Right ventricle myocardium superior (tissue), 1 donor: ENCODE data around the gene DAB1. TPM values are rescaled to one million over a fixed set of nuclear protein-coding genes. Genes with fewer than 3 reads are reported as not detected.
A peak's percentile ranks its signal among the peaks of the same experiment; 100 is the strongest.
"Not testable (repeated sequence)": the region's sequence is repeated elsewhere in the genome, so short reads cannot be mapped to it uniquely, and the experiment has no call there.

Experiments used
- ATAC-seq: fragments of 200-7000 bp; cut with Tn5 transposase; one replicate; pipeline ENCODE4 v1.9.1; 2020; ENCODE audit warnings: mild to moderate bottlenecking; ENCODE audit not compliant: poor library complexity
- DNase-seq: peaks from one replicate; pipeline ENCODE4 v3.0.0-alpha.2; 2020
- intact Hi-C: fragments of 100-400 bp; cut with DNase I; formaldehyde crosslinking; loops from one replicate; pipeline ENCODE4 v1.11.2; 2022
- total RNA-seq: library from RNA; stranded (reverse); fragmentation: NEBNext Ultra II Directional; extraction: Animal tissue kit (Norgen Biotek cat#: 25700); gene quantifications from one replicate; pipeline ENCODE4 v1.2.1, GENCODE V29; 2021
- donor health status: DM: no; HTN: yes; CAD: no; lungs with severe emphysema.

The DAB1 gene
- total RNA-seq, 1 donor from 2014 or later, result 3.8 TPM

DNA sequence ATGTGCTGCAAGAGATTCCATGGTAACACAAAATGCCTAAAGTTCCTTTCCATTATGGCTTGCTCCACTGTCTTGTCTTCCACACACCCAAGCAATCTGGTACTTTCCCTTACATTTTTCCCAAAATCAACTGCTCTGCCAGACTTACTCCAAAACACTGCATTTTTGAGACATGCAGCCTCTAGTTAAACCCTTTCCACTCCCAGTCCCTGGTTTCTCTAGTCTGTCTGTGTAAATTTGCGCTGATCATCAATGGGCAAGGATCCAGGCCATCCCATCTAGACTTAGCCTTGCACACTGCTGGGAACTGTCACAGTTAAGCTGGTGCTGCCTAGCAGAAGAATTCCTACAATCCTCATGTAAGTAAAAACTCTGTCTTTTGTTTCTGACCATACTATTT lies 47.8 kb downstream of the DAB1 start:
- intact Hi-C loops, result no loop called here
- DNase-seq (no peak), ATAC-seq (no peak)

DNA sequence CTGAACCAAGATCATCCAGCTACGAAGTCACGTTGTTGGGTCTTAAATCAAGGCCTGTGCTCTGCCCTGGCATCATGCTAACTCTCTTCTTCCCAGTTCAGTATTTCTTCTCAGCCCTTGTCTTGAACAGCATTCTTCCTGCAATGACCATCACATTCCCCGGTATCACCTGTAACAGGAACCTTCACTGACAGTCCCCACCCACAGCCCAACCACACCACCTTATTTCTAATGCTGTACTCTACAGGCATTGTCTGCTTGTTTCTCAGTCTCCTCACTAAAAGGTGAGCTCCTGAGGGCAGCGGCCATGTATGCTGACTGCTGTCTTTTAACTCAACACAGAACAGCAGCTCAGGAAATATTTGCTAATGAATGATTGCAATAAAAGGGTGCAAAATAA lies 54.0 kb downstream of the DAB1 start:
- ATAC-seq, result no peak
- DNase-seq, result no peak
- intact Hi-C loops, result no loop called here

DNA sequence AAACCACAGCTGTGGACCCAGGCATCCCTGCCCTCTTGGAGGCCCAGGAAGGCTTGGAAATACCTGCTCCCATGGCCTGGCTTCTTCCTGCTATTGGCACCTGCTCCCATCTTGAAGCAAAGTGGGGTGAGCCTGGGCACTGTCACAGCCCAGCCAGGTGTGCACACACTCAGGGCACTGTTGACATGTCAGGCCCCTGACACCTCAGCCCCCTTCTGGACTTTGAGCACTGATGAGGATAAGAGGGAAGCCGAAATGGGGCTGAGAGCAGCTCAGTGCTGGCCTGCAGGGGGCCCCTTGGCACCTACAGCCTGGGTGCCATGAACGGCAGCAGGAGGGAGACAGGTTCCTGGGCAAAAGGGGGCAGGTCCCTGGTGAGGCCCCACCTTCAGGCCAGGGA lies 55.9 kb downstream of the DAB1 start:
- ATAC-seq, result no peak
- DNase-seq, result no peak
- intact Hi-C loops, result no loop called here

DNA sequence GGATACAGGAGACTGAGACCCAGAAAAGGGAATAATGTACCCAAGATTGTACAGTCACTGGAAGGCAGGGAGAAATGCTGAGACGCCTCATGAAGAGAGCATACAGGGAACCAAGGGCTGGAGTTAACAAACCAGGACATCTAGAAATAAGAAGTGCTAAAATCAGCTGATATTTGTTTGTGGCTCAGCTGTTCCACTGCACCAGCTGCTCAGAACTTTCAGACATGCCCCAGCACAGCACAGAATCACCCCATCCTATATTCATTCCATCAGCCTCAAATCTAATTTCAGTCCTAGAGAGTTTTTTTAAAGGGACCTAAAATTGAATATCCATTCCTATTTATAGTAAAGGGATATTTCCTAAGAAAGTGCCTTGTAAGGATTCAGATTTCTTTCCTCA lies 60.2 kb downstream of the DAB1 start:
- intact Hi-C loops, result no loop called here

DNA sequence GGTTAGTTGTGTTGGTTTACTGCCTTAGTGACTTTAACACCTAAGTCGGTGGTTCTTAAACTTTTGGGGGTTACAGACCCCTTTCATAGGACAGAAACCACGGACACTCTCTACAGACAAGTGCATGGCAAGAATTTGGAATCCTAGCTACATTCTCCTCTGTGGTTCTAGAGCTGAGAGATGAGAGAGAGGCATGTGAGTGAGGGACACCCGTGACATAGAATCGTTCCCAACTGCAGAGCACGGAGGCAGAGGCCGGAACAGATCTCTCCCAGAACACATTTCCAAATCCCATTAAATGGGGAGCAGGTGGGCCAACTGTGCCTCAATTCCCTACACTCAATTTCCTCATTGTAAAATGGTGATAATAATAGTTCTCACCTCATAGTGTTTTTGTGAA lies 60.7 kb downstream of the DAB1 start:
- DNase-seq, result no peak
- peak; percentile 49 for ATAC-seq
- intact Hi-C loops, result no loop called here

More for the DNA sequence above, 60.2 kb downstream of the DAB1 start:
- ATAC-seq (no peak), DNase-seq (no peak)

DNA sequence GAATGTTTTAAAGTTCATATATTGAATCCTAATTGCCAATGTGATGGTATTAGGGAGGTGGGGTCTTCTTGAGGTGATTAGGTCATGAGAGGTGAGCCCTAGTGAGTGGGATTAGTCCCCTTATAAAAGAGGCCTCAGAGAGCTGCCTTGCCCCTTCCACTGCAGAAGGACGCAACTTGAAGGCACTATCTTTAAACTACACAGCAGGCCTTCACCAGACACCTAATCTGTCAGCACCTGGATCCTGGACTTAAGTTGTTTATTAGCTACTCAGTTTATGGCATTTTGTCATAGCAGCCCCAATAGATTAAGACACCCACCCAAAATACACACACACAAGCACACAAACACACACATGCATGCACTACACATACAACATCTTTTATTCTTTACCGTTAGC lies 61.4 kb downstream of the DAB1 start:
- intact Hi-C loops, result no loop called here
- no peak for DNase-seq
- ATAC-seq, result peak; percentile 91

DNA sequence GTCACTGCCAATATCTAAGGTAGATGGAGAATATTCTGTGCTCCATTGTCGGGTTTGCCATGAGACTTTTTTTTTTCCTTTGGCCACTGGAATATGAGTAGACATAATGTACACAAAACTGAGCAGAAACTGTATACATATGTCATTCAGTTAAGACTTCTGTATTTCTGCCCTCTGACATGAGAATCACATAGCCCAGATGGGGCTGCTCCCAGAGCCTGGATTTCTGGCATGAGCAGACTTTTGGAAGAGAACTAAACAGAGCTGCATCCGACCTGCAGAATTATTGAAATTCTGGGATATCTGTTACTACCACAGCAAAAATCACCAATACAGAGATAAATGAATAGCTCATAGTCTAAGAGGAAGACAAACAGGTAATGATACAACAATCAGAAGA lies 62.3 kb downstream of the DAB1 start:
- DNase-seq (no peak), ATAC-seq (peak; percentile 26)
- intact Hi-C loops, result no loop called here

DNA sequence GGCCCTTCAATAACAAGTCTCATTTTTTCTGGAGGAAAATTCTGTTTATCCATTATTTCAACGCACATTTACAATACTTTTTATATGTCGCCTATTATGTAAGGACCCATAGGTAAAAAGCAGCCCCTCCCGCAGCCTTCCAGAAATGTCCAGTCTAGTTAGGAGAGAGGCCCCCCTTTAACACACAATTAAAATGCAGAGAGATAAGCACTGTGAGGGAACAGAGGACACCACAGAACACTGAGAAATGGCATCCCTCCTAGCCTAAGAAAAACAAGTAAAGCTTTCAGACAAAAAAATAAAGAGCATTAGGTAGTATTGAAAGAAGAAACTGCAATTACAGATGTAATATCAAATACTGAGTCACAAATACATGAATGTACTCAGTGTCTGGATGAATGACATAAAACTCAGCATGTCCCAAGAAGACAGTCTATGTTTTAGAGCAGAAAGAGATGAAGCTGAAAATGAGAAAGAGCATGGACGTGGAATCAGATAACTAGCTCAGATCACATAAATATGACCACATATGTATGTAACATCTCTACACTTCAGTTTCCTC lies 62.9 kb downstream of the DAB1 start:
- no peak for ATAC-seq
- intact Hi-C loops, result no loop called here
- no peak for DNase-seq

DNA sequence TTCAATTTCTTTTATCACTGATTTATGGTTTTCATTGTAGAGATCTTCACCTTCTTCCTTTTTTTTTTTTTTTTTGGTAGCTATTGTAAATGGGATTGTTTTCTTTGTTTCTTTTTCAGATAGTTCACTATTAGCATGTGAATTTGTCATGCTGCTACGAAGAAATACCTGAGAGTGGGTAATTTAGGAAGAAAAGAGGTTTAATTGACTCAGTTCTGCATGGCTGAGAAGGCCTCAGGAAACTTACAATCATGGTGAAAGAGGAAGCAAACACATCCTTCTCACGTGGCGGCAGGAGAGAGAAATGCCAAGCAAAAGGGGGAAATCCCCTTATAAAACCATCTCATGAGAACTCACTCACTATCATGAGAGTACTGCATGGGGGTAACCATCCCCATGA lies 66.4 kb downstream of the DAB1 start:
- DNase-seq (no peak), ATAC-seq (no peak)
- intact Hi-C loops, result no loop called here

DNA sequence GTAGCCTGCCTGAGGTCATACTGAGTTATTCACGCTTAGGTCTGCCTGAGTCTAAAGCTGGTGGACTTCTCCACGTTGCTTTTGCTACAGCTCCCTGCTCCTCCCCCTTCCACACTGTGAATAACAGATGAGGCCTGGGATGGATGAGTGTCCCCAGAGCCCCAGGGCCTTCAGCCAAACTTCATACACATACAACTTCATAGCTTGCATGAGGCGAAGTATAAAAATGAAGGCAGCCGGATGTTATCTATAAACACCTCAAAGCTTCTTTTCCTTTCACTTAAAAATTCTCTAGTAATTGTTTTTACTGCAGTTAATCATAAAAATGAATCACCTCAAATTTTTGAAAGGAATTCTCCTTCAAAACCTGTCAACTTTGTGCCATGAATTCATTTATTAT lies 70.2 kb downstream of the DAB1 start:
- DNase-seq (no peak), ATAC-seq (no peak)
- intact Hi-C loops, result no loop called here

DNA sequence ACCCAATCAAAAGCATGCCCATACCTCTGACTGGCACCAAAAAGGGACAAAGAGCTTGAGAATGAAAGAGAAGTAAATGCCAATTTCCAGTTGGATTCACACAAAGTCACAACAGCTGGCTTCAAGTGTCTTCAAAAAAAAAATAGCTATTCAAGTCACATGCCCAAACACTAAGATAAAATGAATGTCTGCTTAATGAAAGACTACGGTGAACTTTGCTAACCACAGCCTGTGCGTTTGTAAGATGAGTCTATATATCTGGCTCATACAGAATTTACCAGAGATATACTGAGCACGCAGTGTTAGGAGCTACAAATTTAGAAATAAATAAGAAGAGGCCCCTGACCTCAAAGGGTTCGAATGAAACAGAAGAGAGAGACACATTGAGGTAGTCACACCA lies 73.2 kb downstream of the DAB1 start:
- intact Hi-C loops, result no loop called here
- ATAC-seq, result no peak
- DNase-seq, result no peak

DNA sequence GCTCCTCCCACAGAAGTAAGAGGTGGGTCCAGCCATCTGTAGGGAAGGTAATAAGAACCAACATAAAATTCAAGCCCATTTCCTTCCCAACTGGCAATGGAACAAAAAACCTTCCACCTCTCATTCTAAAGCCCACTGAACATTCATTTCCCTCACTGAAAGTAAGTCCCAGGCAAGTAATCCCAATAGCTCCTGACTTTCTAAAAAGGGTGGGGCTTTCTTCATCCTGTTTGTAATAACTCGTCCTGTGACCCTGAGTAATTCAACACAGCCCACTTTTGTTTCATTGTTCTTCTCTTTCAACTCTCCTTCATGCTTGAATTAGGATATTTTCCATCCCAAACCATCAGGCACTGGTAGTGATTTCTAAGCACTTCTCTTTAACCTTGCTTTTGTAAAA lies 74.9 kb downstream of the DAB1 start:
- intact Hi-C loops, result loop anchor here (10.0 kb wide), 1 partner anchor 514 kb away; no protein-coding TSS in a partner anchor
- ATAC-seq, result no peak
- DNase-seq, result no peak

DNA sequence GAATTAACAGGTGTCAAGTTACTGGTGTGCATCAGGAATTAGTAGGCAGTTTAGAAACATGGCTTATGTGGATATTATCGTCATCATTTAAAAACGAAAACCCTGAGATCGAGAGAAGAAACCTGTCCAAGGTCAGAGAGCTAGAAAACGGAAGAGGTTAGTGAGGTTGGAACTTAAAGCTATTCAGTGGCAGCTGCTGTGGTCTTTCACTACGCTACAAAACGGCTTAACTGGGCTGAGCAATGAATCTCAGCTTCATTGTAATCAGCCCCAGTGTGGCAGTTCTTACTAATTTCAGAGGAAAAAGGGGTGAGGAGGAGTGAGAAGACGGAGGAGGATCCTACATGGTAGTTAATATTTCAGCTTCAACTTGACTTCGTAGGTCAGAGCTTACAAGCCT lies 77.9 kb downstream of the DAB1 start:
- ATAC-seq, result no peak
- intact Hi-C loops, result loop anchor here (10.0 kb wide), 1 partner anchor 511 kb away; no protein-coding TSS in a partner anchor
- no peak for DNase-seq

DNA sequence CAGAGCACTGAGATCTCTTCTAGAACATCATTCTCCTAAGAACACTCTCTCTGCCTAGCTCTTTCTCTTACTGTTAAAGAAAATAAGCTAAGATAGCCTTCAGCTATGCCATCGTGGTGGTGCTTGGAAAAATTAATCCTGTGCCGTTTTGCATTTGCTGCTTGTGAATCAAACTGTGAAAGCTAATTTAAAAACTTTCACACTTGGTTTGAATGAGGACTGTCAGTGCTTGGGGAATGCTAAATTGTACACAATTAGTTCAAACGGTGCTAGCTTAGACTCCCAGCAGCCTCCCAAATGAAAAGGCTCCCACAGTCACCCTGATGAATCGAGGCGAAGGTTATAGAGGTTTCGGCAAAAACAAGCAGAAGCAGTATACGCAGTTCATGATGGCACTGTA lies 79.6 kb downstream of the DAB1 start:
- intact Hi-C loops, result loop anchor here (10.0 kb wide), 1 partner anchor 509 kb away; no protein-coding TSS in a partner anchor
- no peak for ATAC-seq
- DNase-seq, result no peak

DNA sequence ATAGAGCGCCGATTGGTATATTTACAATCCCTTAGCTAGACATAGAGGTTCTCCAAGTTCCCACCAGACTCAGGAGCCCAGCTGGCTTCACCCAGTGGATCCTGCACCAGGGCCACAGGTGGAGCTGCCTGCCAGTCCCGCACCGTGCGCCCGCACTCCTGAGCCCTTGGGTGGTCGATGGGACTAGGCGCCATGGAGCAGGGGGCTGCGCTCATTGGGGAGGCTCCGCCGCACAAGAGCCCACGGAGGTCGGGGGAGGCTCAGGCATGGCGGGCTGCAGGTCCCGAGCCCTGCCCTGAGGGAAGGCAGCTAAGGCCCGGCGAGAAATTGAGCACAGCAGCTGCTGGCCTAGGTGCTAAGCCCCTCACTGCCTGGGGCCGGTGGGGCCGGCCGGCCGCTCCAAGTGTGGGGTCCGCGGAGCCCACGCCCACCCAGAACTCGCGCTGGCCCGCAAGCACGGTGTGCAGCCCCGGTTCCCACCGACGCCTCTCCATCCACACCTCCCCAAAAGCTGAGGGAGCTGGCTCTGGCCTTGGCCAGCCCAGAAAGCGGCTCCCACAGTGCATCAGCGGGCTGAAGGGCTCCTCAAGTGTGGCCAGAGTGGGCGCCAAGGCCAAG lies 80.5 kb downstream of the DAB1 start:
- not testable (repeated sequence) for ATAC-seq, DNase-seq
- intact Hi-C loops, result loop anchor here (10.0 kb wide), 1 partner anchor 509 kb away; no protein-coding TSS in a partner anchor

DNA sequence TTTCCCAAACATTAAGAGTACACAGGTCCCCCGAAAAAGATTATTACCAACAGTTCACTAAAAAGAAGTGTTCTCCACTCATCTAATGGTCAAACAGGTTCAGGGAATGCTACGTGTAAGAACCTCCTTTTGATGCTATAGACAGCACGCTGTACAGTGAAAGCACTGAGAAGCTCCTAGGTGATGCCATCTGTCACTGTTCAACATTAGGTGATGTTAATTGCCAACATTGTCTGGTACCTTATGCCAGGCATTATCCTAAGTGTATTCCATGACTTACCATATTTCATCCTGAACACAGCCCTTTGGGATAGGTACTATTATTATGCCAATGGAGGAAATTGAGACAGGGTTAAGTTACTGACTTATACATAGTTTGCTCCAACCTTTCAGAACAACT lies 82.1 kb downstream of the DAB1 start:
- no peak for ATAC-seq
- intact Hi-C loops, result loop anchor here (10.0 kb wide), 1 partner anchor 507 kb away; no protein-coding TSS in a partner anchor
- DNase-seq, result no peak

DNA sequence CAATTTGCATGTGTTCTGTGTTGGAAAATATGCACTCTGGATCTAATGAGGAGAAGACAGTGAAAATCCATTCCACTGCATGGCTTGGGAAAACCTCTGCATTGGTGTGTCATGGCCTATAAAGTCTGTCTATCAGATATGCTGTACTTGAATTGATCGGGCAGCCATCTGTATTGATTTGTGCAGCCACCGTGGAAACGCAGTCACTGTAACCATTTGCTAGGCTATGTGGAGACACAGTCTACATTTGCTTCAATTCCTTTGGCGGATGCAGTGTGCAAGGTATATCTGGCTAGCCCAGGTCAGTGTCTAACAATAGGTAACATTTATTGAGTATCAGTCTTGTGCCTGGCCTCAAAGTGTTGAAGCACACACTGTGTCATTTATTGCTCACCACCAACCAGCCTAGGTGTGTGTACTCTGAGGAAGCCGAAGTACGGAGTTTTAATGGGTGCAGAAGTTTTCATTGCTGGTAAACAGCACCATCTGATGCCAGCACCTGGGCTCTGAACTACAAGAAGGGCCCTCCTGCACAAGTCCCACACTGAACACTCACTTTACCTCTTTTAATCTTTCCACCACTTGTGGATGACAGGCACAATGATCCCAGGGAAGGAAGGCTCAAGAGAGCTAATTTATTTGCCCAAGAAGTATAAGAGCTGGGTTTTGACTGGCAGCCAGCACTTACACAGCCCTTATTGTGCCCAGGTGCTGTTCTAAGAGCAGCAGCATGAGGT lies 83.4 kb downstream of the DAB1 start:
- intact Hi-C loops, result loop anchor here (10.0 kb wide), 1 partner anchor 506 kb away; no protein-coding TSS in a partner anchor
- DNase-seq, result no peak
- ATAC-seq, result peak; percentile 56

DNA sequence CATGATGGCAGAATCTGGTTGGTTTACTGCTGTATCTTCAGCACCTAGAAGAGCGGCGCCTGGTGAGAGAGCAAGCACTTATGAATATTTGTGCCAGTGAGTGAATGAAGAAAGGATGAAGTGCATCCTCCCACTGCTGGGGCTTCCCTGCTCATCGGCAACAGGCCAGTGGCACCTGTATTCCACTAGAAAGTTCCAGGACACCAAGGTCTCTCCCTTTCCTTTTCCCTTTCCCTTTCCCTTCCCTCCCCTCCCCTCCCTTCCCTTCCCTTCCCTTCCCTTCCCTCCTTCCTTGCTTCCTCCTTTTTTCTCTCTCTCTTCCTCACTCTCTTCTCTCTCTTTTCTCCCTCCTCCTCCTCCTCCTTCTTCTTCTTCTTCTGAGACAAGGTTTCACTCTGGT lies 86.2 kb downstream of the DAB1 start:
- intact Hi-C loops, result no loop called here
- DNase-seq (no peak), ATAC-seq (no peak)

DNA sequence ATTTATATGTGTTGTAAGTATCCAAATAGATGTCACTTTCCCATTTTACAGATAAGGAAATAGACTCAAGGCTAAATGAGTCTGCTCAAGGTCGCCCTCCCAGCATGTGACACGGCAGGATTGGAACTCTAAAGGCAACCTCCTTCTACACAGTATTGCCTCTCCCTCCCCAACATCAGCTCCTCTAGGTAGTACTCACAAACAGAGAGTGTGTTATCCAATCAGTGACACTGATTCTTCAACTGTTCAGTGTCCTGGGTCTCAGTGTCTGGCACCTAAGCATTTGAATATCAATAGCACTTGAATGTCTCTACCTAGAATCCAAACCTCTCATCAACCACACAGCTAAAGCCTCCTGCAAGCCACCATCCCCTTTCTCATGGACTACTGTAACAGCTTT lies 87.1 kb downstream of the DAB1 start:
- intact Hi-C loops, result no loop called here
- DNase-seq, result no peak
- no peak for ATAC-seq

DNA sequence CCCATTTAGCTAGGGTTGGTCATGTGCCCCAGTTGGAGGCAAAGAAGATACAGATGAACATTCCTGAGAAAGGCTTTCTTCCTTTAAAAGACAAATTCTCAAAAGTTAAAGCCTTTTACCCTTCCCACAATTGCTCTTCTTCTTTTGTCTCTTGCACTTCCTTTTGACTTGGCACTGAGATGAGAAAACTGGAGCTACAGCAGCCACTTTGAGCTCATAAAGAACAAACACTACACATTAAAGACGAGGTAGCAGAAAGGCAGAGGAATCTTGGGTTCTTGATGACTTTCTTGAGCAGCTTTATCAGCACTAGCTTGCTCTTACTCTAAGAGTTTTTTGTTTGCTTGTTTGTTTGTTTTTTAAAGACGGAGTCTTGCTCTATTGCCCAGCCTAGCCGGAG lies 92.2 kb downstream of the DAB1 start:
- intact Hi-C loops, result no loop called here
- DNase-seq (no peak), ATAC-seq (no peak)
